HG03196 (cell line): Measurements from ENCODE around the gene CNKSR2.

Source experiments
- ATAC-seq: cut with Tn5 transposase; IDR thresholded peaks from one replicate; pipeline ENCODE4 v1.9.1; 2021; ENCODE audit not compliant: unreplicated experiment

Gene CNKSR2

GRCh38 chrX:21666679-21667078, 292.5 kb downstream of the CNKSR2 start:
- no peak for ATAC-seq

- ATAC-seq = no peak
Measured at GRCh38 chrX:21674430-21675186, 300.4 kb downstream of the CNKSR2 start.

GRCh38 chrX:21675931-21676330, 301.7 kb downstream of the CNKSR2 start:
- no peak for ATAC-seq

DNA sequence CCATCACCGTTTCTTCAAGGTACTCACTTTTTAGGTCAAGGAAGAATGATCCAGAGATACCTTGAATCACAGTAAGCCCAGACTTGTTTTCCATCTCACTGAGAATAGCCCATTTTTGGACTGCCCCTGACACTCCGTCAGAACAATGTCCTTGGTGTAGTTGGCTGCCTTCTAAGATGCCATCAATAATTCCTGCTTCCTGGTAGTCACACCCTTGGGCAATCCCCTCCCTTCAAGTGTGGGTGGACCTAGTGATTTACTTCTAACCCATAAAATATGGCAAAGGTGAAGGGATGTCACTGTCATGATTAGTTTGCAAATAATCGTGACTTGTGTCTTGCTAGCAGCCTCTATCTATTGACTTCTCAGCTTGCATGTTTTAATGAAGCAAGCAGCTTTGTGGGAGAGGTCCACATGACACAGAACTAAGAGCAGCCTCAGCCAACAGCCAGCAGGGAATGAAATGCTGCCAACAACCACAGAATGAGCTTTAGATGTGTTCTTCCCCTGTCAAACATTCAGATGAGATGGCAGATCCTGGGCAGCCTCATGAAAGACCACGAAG, 303.9 kb downstream of the CNKSR2 start:
- no peak for ATAC-seq

- ATAC-seq = no peak
Measured at GRCh38 chrX:21683941-21684340, 309.7 kb downstream of the CNKSR2 start.

GRCh38 chrX:21691512-21692018, 317.3 kb downstream of the CNKSR2 start:
- ATAC-seq = no peak

DNA sequence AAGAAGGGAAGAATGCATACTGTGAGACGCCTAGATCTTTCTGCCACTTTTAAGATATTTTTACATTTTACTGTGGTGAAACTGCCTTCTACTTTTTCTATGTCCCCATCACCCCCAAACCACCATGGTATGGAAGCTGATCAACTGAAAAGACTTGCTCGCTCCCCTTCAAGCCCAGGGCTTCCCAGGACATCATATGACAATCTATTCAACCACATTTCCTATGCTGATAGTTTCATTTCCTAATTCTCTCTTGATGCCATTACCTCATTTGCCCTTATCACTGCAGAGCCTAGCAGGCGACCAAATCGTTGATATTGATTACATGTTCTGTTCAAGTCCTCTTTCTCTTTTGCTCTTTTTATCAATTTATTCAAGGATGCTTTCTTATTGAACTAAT, 324.1 kb downstream of the CNKSR2 start:
- no peak for ATAC-seq

DNA sequence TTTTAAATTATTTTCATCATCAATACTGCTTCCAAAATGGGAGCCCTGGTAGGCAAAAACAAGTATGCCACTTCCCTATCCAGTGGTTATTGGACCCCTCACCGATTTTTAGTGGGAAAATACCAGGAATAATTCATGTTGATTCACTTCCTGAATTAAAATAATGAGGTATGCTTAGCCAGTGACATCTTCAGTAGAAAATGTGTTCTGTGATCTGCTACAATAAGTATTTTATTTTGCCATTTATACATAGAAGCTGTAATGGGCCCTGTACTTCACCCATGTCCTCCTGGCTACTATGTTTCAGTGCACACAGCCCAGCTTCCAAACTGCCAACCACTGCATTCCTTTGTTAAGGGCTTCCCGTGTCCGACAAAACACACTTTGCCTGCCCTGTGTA, 324.9 kb downstream of the CNKSR2 start:
- no peak for ATAC-seq

- no peak for ATAC-seq
Measured at GRCh38 chrX:21700275-21700674, 326.1 kb downstream of the CNKSR2 start.

GRCh38 chrX:21700967-21701366, 326.7 kb downstream of the CNKSR2 start:
- ATAC-seq = no peak

- ATAC-seq = no peak
Measured at GRCh38 chrX:21702725-21703124, 328.5 kb downstream of the CNKSR2 start.
